ENCODE data around the gene STRIP2. TPM values are rescaled to one million over a fixed set of nuclear protein-coding genes. Genes with fewer than 3 reads are reported as not detected.

STRIP2 gene
- total and polyA plus RNA-seq, 2 of the 13 experiments (the other 11 are each of a cell fraction or from before 2014, with no cell fraction given): 3.9 to 8.2 TPM

GRCh38 chr7:129468547-129468946 lies 34.3 kb downstream of the STRIP2 start:
- Histone ChIP-seq H3K79me2 (ENCODE audit: insufficient read depth, low read length) (no peaks in the 10 kb centered on the region), H2AFZ (ENCODE audit: low read length) (no peak overlapping the region), H3K4me3 (replicated peaks in 1 of 3; ENCODE audit: insufficient read depth in 1 of 3, low read depth in 2 of 3, low read length in 3 of 3) (no peak overlapping the region), H3K27ac (ENCODE audit: extremely low read length, insufficient read depth, low read length) (no peak overlapping the region), H4K20me1 (ENCODE audit: insufficient read depth, low read length) (no peaks in the 10 kb centered on the region), H3K27me3 (ENCODE audit: control insufficient read depth in 1 of 2, insufficient read depth in 2 of 2, low read length in 2 of 2) (no peaks in the 10 kb centered on the region), H3K36me3 (replicated peaks in 1 of 2; ENCODE audit: control insufficient read depth in 1 of 2, insufficient read depth in 2 of 2, low read length in 2 of 2) (peaks cover 0 to 4% of the 10 kb centered on the region in 2 experiments; a peak in 1 of 5 replicates), H3K9me3 (ENCODE audit: low read length) (no peaks in the 10 kb centered on the region), H3K4me2 (ENCODE audit: low read depth, low read length) (no peak overlapping the region), H3K9ac (ENCODE audit: insufficient read depth, low read depth, low read length) (no peak overlapping the region), H3K4me1 (ENCODE audit: insufficient read depth, low read length) (no peaks in the 10 kb centered on the region)
- no peak for DNase-seq (ENCODE audit: low spot score)
- intact Hi-C loops (cut with micrococcal nuclease; ENCODE audit: unreplicated experiment): no loop called here
- BruUV-seq (replicated peaks): no TSS peak
- WGBS (ENCODE audit: low lambda C conversion rate): 96% methylated on average over 4 of the region's 4 CpGs
- FAIRE-seq: no peak
- ChIA-PET CTCF (ENCODE audit: low intra/inter-chr PET ratio, low total read pairs) (no interaction called here), POLR2A (no interaction called here)
- in situ Hi-C loops (cut with HindIII; ENCODE audit: extremely low pct_ligation_motif_present, low pct_unique_long_range_greater_than_20kb): no loop called here
- no peak for ATAC-seq
- TF ChIP-seq GRHL1 (CRISPR knock-in tag; conservative IDR thresholded peaks at IDR 0.05) (no peak), NR0B2 (CRISPR knock-in tag; IDR thresholded peaks at IDR 0.05) (no peak), MYC (CRISPR knock-in tag; IDR thresholded peaks at IDR 0.05; ENCODE audit: borderline replicate concordance) (no peak), SIX4 (CRISPR knock-in tag; IDR thresholded peaks at IDR 0.05) (no peak), ZNF556 (CRISPR knock-in tag; IDR thresholded peaks at IDR 0.05; ENCODE audit: borderline replicate concordance) (no peak), LBX2 (CRISPR knock-in tag; IDR thresholded peaks at IDR 0.05; ENCODE audit: borderline replicate concordance) (no peak), TEAD2 (CRISPR knock-in tag; IDR thresholded peaks at IDR 0.05) (no peak), ZBTB26 (CRISPR knock-in tag; IDR thresholded peaks at IDR 0.05; ENCODE audit: borderline replicate concordance) (no peak), MXD1 (CRISPR knock-in tag; IDR thresholded peaks at IDR 0.05) (no peak), ZNF800 (CRISPR knock-in tag; IDR thresholded peaks at IDR 0.05) (no peak), HNRNPL (IDR thresholded peaks at IDR 0.05; ENCODE audit: low read depth, low read length) (no peak), NCOA5 (CRISPR knock-in tag; IDR thresholded peaks at IDR 0.05) (no peak), HIC2 (CRISPR knock-in tag; IDR thresholded peaks at IDR 0.05; ENCODE audit: low read depth) (no peak), RAD51 (IDR thresholded peaks at IDR 0.05; ENCODE audit: borderline replicate concordance) (no peak), SRY (CRISPR knock-in tag; IDR thresholded peaks at IDR 0.05) (no peak), CREBL2 (CRISPR knock-in tag; IDR thresholded peaks at IDR 0.05; ENCODE audit: borderline replicate concordance) (no peak), RXRA (CRISPR knock-in tag; IDR thresholded peaks at IDR 0.05) (no peak)
